GM23338 (cell line): ENCODE measurements around the gene REXO5.

ENCODE experiments used
- EZH2 ChIP-seq: fragments of 200-600 bp; sonication (generic); IDR thresholded peaks from one replicate; pipeline ENCODE4 v1.8.0; 2017; ENCODE audit warnings: antibody characterized with exemption, mild to moderate bottlenecking, low read depth; ENCODE audit not compliant: unreplicated experiment
- TF ChIP-seq, protein P1 (sequence below), 2 experiments: fragments of 200-600 bp in 1 of 2; sonication (generic) in 1 of 2; conservative IDR thresholded peaks; 2 replicates each; pipeline versions ENCODE4 v1.5.1 to v1.6.1; 2016 to 2017; ENCODE audit warnings: antibody characterized with exemption in 2 of 2, low read depth in 2 of 2, mild to moderate bottlenecking in 2 of 2, moderate library complexity in 1 of 2

GRCh38 chr16:20760346-20760745, 46.0 kb upstream of the REXO5 start:
- TF ChIP-seq, protein P1, sequence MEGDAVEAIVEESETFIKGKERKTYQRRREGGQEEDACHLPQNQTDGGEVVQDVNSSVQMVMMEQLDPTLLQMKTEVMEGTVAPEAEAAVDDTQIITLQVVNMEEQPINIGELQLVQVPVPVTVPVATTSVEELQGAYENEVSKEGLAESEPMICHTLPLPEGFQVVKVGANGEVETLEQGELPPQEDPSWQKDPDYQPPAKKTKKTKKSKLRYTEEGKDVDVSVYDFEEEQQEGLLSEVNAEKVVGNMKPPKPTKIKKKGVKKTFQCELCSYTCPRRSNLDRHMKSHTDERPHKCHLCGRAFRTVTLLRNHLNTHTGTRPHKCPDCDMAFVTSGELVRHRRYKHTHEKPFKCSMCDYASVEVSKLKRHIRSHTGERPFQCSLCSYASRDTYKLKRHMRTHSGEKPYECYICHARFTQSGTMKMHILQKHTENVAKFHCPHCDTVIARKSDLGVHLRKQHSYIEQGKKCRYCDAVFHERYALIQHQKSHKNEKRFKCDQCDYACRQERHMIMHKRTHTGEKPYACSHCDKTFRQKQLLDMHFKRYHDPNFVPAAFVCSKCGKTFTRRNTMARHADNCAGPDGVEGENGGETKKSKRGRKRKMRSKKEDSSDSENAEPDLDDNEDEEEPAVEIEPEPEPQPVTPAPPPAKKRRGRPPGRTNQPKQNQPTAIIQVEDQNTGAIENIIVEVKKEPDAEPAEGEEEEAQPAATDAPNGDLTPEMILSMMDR (conservative IDR thresholded peaks at IDR 0.05; ENCODE audit: low read depth in 2 of 2), result no peak
- no peak for TF ChIP-seq EZH2
